Heart right ventricle (tissue), 16 donors: ENCODE results near the gene ETS1. TPM values are rescaled to one million over a fixed set of nuclear protein-coding genes. Genes with fewer than 3 reads are reported as not detected.
A peak's percentile ranks its signal among the peaks of the same experiment; 100 is the strongest.

Source experiments
- ATAC-seq, 8 donors: fragments of 200-7000 bp; cut with Tn5 transposase; one replicate each; pipeline ENCODE4 v1.9.1; 2020; ENCODE audit warnings: mild to moderate bottlenecking in 8 of 8, moderate library complexity in 8 of 8, moderate number of reproducible peaks in 1 of 8
- DNase-seq, 2 donors: peaks; one replicate each; pipeline ENCODE4 v3.0.0-alpha.2; 2020
- H3K27ac ChIP-seq, 10 donors: fragments of 200-600 bp; sonication (generic) in 2 of 10; one replicate each; pipeline versions ENCODE4 v1.5.0 to v1.8.0; 2020 to 2022; ENCODE audit warnings: mild to moderate bottlenecking in 3 of 10
- H3K27me3 ChIP-seq, 7 donors: fragments of 200-600 bp; one replicate each; pipeline ENCODE4 v1.8.0; 2021 to 2022; ENCODE audit warnings: mild to moderate bottlenecking in 2 of 7
- H3K36me3 ChIP-seq, 9 donors: fragments of 200-600 bp; sonication (generic) in 1 of 9; one replicate each; pipeline versions ENCODE4 v1.5.0 to v1.8.0; 2020 to 2022; ENCODE audit warnings: mild to moderate bottlenecking in 2 of 9
- H3K4me1 ChIP-seq, 9 donors: fragments of 200-600 bp; sonication (generic) in 1 of 9; one replicate each; pipeline versions ENCODE4 v1.5.0 to v1.8.0; 2020 to 2022; ENCODE audit warnings: mild to moderate bottlenecking in 4 of 9
- H3K4me3 ChIP-seq, 10 donors: fragments of 200-600 bp; sonication (generic) in 2 of 10; one replicate each; pipeline versions ENCODE4 v1.5.0 to v1.8.0; 2020 to 2022; ENCODE audit warnings: mild to moderate bottlenecking in 7 of 10, moderate library complexity in 2 of 10
- H3K9me3 ChIP-seq, 11 donors: fragments of 200-600 bp in 10 of 11; sonication (generic) in 2 of 11; one replicate each; pipeline versions ENCODE4 v1.5.0 to v1.8.0; 2013 to 2022; ENCODE audit warnings: mild to moderate bottlenecking in 2 of 11, control low read depth in 1 of 11, moderate library complexity in 1 of 11
- CTCF ChIP-seq, 9 donors: fragments of 200-600 bp; sonication (generic) in 2 of 9; IDR thresholded peaks; one replicate each; pipeline versions ENCODE4 v1.5.0 to v1.8.0; 2021 to 2022; ENCODE audit warnings: antibody characterized with exemption in 9 of 9, mild to moderate bottlenecking in 5 of 9, moderate library complexity in 1 of 9
- WGBS, 2 donors: extraction: QIAGEN DNeasy Blood & Tissue Kit; methylation state at CpG; one replicate each; pipeline ENCODE4 v1.1.7; 2013; ENCODE audit warnings: inconsistent platforms in 1 of 2; 5-methylcytosine and 5-hydroxymethylcytosine counted together
- intact Hi-C, 10 donors: fragments of 100-400 bp; cut with DNase I; formaldehyde crosslinking; loops; one replicate each; pipeline versions ENCODE4 v1.11.1 to v1.14.2; 2022
- polyA plus RNA-seq, 2 donors: library from polyadenylated mRNA; stranded (reverse); fragments of 200-250 nt; gene quantifications; one replicate each; pipeline ENCODE4 v1.2.3, GENCODE V29; 2013
- total RNA-seq, 10 donors: library from RNA; stranded (reverse); fragmentation: NEBNext Ultra II Directional in 3 of 10; extraction: Animal tissue kit (Norgen Biotek cat#: 25700) in 3 of 10; gene quantifications; one replicate each; pipeline versions ENCODE4 v1.2.1 to v1.2.4, GENCODE V29; 2021 to 2023
- donor health status: Arrhythmogenic right ventricular cardiomyopathy.
- donor health status: ischemic (EF 13 %, LVEDD 7.1; RV severe dilation, severe dysfunction).
- donor health status: healthy with polysubstance abuse.
- donor health status: DM: no; HTN: yes; CAD: no.
- donor health status: DM: no; HTN: no; CAD: no.
- donor health status: ischemic (EF 25% LVEDD 6.9; RV normal size, moderate dysfunction).
- donor health status: ischemic (EF 25% LVEDD 5.7; RV mildly dilated, moderate dysfunction).
- donor health status: healthy.
- donor health status: DM: yes; HTN: yes; CAD: no.
- donor health status: Ischemic cardiomyopathy.
- donor health status: ischemic (EF 35%, LVEDD 5.7; RV mildly dilated, moderate dysfunction).
- donor health status: nonischemic (EF 11% LVEDD 7.7; RV severe dilation, severe dysfunction).
- donor health status: DM: yes; HTN: yes; CAD: no.
- donor health status: PGD.
- donor health status: ischemic (EF 29% LVEDD 5.4; RV normal size, mild dysfunction).
- donor health status: nonischemic (EF 23%, LVEDD 6.1; RV moderate dilation, normal function).

ETS1 gene
- total and polyA plus RNA-seq, 12 donors: 21.3 to 93.4 (median 50.7) TPM

- H3K4me3 ChIP-seq: no peak overlapping the region
- WGBS, 2 donors: 83 to 85% methylated on average over 6 of the region's 6 CpGs
Observed at GRCh38 chr11:128532572-128533091, 54.7 kb downstream of the ETS1 start.

GRCh38 chr11:128532016-128532571 is 55.3 kb downstream of the ETS1 start:
- intact Hi-C loops: no loop called here
- ATAC-seq: no peak
- Histone ChIP-seq H3K36me3 (no peaks in the 10 kb centered on the region), H3K4me3 (no peak overlapping the region), H3K9me3 (no peaks in the 10 kb centered on the region), H3K27ac (no peak overlapping the region), H3K4me1 (peaks cover 0 to 49% (median 14%) of the 10 kb centered on the region in 9 donors), H3K27me3 (no peaks in the 10 kb centered on the region)
- WGBS, 2 donors: 80 to 85% methylated on average over 5 of the region's 5 CpGs
- no peak for DNase-seq
- no peak for TF ChIP-seq CTCF (IDR thresholded peaks at IDR 0.05)

More at GRCh38 chr11:128532572-128533091, 54.7 kb downstream of the ETS1 start:
- peaks cover 0 to 49% (median 17%) of the 10 kb centered on the region in 9 donors for H3K4me1 ChIP-seq
- ATAC-seq (no peak), DNase-seq (no peak)
- H3K36me3 ChIP-seq: no peaks in the 10 kb centered on the region
- intact Hi-C loops: no loop called here
- H3K27me3 ChIP-seq: no peaks in the 10 kb centered on the region
- no peak for TF ChIP-seq CTCF (IDR thresholded peaks at IDR 0.05)
- no peak overlapping the region for H3K27ac ChIP-seq
- no peaks in the 10 kb centered on the region for H3K9me3 ChIP-seq

GRCh38 chr11:128531588-128531987 is 55.8 kb downstream of the ETS1 start:
- Histone ChIP-seq H3K36me3 (no peaks in the 10 kb centered on the region), H3K27ac (no peak overlapping the region), H3K9me3 (no peaks in the 10 kb centered on the region), H3K4me1 (peaks cover 0 to 52% (median 17%) of the 10 kb centered on the region in 9 donors), H3K27me3 (no peaks in the 10 kb centered on the region), H3K4me3 (no peak overlapping the region)
- no peak for ATAC-seq
- 92 to 93% methylated on average over 2 of the region's 2 CpGs for WGBS, 2 donors
- DNase-seq: no peak
- intact Hi-C loops: no loop called here
- no peak for TF ChIP-seq CTCF (IDR thresholded peaks at IDR 0.05)

- peaks cover 2 to 64% (median 28%) of the 10 kb centered on the region in 9 donors for H3K4me1 ChIP-seq
- peak in 7 of 8 donors; percentile 37 to 92 (median 71) for ATAC-seq
- H3K27ac ChIP-seq: peak overlapping the region in 7 of 10 donors; percentile 8 to 58 (median 18)
- TF ChIP-seq CTCF (IDR thresholded peaks at IDR 0.05): no peak
- no peak for DNase-seq
- H3K4me3 ChIP-seq: no peak overlapping the region
- H3K27me3 ChIP-seq: no peaks in the 10 kb centered on the region
- intact Hi-C loops: no loop called here
- no peaks in the 10 kb centered on the region for H3K9me3 ChIP-seq
- 64 to 67% methylated on average over 7 of the region's 7 CpGs for WGBS, 2 donors
- no peaks in the 10 kb centered on the region for H3K36me3 ChIP-seq
Observed at GRCh38 chr11:128530118-128531074, 57.0 kb downstream of the ETS1 start.
